GM10266 (cell line): ENCODE measurements around the gene CYS1.

Source experiments
- DNase-seq: peaks from one replicate; pipeline ENCODE4 v3.0.0; 2012; ENCODE audit errors: extremely low spot score
- CTCF ChIP-seq: IDR thresholded peaks from 2 replicates; pipeline ENCODE4 v1.5.1; 2012; ENCODE audit warnings: mild to moderate bottlenecking, low read depth; ENCODE audit not compliant: control insufficient read depth, insufficient read depth; ENCODE audit errors: missing control alignments

The CYS1 gene

DNA sequence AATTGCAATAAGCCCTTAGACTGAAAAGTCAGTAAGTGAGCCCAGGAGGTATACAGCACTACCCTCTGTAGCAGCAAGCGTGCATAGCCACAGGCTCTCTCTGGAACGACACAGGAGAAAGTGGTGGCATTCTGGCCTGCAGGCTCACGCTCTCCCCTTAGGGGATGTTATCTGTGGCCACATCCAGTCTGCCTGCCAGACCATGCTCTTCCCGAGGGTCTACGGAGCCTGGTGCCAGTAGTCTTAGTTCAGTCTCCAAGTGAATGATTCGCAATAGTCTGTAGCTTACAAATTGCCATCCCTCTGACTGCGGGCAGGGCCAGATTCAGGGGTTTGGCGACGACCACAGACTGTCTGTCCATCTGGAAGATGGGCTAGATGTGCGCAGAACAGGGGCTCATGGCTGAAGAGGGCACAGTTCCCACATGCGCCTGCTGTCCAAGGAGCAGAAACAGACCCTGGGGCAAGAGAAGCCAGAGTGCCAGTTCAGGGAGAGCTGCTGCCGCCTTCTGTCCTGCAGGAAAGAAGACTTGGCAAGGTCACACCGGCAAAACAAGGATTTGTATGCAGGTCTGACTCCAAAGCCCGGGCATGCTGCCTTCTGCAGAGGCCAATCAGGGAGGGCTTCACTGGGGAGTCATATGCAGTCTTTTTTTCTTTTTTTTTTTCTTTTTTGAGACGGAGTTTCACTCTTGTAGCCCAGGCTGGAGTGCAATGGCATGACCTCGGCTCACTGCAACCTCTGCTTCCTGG, 40.4 kb downstream of the CYS1 start:
- no peak for DNase-seq
- TF ChIP-seq CTCF = no peak

DNA sequence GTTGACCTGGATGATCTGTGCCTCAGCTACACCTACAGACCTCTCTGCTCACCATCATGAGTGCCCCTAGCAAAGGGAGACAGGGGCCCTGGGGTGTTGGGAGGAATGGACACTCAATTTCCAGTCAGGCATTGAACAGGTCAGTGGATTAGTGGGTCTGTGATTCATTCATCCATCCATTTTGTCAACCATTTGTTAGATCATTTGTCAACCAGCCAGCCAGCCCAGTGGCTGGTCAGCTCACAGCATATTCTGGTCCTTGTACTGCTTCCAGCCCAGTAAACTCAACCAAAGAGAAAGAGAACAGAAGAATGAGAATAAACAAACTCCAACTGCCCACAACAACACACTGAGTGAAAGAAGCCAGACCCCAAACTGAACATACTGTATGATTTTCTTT, 41.5 kb downstream of the CYS1 start:
- DNase-seq = no peak
- no peak for TF ChIP-seq CTCF

GRCh38 chr2:10038123-10038522, 42.1 kb downstream of the CYS1 start:
- DNase-seq = no peak
- TF ChIP-seq CTCF = no peak

- no peak for DNase-seq
- TF ChIP-seq CTCF = peak; percentile 25
Observed at GRCh38 chr2:10036095-10036884, 43.9 kb downstream of the CYS1 start.

GRCh38 chr2:10035633-10036032, 44.6 kb downstream of the CYS1 start:
- no peak for DNase-seq
- TF ChIP-seq CTCF = no peak

GRCh38 chr2:10035053-10035422, 45.2 kb downstream of the CYS1 start:
- no peak for DNase-seq
- TF ChIP-seq CTCF = no peak

DNA sequence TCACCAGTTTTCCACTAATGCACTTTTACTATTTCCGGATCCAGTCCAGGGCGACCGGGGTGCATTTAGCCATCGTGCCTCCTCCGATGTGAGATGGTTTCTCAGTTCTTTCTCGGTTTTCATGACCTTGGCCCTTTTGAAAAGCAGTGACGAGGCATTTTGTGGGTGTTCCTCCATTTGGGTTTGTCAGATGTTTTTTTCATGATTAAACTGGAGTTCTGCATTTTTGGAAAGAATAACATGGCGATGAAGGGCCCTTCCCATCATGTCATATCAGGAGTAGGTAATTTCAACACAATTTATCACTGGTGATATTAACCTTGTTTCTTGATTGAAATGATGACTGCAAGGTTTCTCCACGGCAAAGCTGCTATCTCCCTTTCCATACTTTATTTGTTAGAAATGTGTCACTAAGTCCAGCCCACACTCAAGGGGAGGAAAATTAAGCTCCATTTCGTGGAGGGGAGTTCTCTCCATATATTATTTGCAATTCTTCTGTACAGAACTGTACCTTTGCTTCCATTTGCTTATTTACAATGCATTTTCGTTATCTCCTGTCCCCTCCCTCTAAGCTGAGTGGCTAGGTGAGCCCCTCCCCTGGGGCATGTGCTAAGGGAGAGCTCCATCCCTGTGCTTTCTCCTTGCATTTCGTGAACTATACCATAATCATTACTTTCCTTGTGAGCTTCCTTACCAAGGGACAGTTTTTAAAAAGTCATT, 45.7 kb downstream of the CYS1 start:
- no peak for TF ChIP-seq CTCF
- no peak for DNase-seq
